GM13977 (cell line): ENCODE measurements around the gene KCNJ8.
"Not testable (repeated sequence)": the region's sequence is repeated elsewhere in the genome, so short reads cannot be mapped to it uniquely, and the experiment has no call there.

Experiments used
- DNase-seq: peaks from one replicate; pipeline ENCODE4 v3.0.0; 2012; ENCODE audit warnings: low spot score
- in situ Hi-C: fragments of 300-500 bp; cut with MboI; formaldehyde crosslinking; loops from one replicate; pipeline ENCODE4 v1.12.0; 2022; ENCODE audit warnings: low sequenced_read_pairs, low pct_unique_long_range_greater_than_20kb, mixed read lengths, inconsistent platforms; ENCODE audit not compliant: unreplicated experiment
- TF ChIP-seq, protein P1 (sequence below): IDR thresholded peaks from 2 replicates; pipeline ENCODE4 v1.5.1; 2012; ENCODE audit warnings: mild to moderate bottlenecking, control low read depth; ENCODE audit not compliant: insufficient read depth; ENCODE audit errors: extremely low read depth, missing control alignments

KCNJ8 gene

GRCh38 chr12:21814814-21815213 lies 40.3 kb upstream of the KCNJ8 start:
- in situ Hi-C loops: no loop called here
- DNase-seq: no peak
- TF ChIP-seq, protein P1, sequence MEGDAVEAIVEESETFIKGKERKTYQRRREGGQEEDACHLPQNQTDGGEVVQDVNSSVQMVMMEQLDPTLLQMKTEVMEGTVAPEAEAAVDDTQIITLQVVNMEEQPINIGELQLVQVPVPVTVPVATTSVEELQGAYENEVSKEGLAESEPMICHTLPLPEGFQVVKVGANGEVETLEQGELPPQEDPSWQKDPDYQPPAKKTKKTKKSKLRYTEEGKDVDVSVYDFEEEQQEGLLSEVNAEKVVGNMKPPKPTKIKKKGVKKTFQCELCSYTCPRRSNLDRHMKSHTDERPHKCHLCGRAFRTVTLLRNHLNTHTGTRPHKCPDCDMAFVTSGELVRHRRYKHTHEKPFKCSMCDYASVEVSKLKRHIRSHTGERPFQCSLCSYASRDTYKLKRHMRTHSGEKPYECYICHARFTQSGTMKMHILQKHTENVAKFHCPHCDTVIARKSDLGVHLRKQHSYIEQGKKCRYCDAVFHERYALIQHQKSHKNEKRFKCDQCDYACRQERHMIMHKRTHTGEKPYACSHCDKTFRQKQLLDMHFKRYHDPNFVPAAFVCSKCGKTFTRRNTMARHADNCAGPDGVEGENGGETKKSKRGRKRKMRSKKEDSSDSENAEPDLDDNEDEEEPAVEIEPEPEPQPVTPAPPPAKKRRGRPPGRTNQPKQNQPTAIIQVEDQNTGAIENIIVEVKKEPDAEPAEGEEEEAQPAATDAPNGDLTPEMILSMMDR: no peak

- in situ Hi-C loops: no loop called here
- TF ChIP-seq, protein P1: no peak
Measured at GRCh38 chr12:21814327-21814726, 39.8 kb upstream of the KCNJ8 start.

DNA sequence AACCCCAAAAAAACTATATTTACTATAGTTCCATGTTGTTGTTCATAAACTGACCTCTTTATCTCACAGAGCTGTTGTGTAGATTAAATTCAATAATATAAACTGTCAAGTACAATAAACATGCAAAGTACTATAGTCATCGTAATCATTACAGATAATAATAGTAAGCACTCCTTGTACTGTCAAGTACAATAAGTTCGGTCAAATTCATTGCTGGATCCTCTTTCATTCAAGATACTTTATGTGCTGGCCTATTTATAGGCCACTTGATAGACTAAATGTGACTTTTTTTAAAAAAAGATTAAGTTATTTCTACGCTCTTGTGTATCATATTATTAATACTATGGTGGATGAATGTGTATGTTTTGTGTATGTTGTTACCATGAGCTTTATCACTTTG lies 39.2 kb upstream of the KCNJ8 start:
- TF ChIP-seq, protein P1: no peak
- in situ Hi-C loops: no loop called here
- no peak for DNase-seq

More at GRCh38 chr12:21814327-21814726, 39.8 kb upstream of the KCNJ8 start:
- no peak for DNase-seq

DNA sequence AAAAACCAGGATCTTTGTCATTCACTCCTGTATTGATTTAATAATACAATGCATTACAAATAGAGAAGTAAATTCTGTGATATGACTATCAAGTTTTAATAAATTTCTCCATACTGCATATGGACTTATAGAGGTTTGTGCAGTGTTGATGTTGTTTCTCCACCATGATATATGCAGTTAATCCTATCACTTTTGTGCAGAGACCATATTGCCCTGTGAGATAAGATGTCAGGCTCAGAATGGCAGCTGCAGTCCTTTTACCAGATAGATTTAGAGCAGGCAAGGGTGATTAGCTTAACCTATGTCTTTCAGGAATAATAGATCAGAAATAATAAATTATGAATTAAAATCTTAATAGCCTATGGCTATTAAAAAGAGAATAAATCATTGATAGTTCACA lies 38.6 kb upstream of the KCNJ8 start:
- DNase-seq: no peak
- in situ Hi-C loops: no loop called here
- TF ChIP-seq, protein P1: no peak

DNA sequence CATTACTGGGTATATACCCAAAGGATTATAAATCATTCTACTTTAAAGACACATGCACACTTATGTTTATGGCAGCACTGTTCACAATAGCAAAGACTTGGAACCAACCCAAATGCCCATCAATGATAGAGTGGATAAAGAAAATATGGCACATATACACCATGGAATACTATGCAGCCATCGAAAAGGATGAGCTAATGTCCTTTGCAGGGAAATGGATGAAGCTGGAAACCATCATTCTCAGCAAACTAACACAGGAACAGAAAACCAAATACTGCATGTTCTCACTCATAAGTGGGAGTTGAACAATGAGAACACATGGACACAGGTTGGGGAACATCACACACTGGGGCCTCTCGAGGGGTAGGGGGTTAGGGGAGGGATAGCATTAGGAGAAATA lies 37.8 kb upstream of the KCNJ8 start:
- DNase-seq, in situ Hi-C loops: not testable (repeated sequence)

DNA sequence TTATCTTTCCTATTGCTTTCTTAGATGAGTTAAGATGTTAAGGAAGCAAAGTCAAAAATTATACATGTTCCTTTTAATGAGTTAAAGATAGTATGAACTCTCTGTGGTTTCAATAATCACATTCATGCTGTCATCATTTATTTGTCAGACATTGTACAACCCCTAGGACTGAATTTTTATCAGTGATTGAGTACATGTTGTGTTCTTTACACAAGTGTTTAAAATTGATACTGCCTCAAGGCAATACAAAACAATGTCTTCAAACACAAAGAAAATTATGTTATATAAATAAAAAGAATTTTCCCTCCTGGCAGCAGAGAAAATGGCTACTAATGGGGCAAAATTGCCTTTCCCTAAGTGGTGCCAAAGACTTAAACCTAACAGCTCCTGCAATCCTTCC lies 34.6 kb upstream of the KCNJ8 start:
- TF ChIP-seq, protein P1: no peak
- in situ Hi-C loops: no loop called here
- DNase-seq: no peak

DNA sequence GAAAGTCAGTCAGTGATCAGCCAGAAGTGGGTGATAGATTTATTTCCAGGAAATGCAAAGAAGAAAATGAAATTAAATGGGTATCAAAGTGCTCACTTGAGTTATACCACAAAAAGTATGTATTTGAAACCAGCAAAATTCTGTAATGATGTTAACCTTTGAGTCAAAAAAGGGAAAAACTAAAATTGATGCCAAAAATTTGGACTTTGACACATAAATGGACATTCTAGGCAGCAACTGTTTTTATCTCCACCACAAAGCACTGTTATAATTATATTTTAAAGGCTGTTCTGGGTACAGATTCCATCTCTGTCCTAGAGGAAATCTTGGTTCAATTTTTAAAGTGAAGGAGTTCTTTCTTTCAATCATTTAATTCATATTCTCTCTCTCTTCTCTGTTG lies 31.7 kb upstream of the KCNJ8 start:
- in situ Hi-C loops: no loop called here
- TF ChIP-seq, protein P1: no peak

More for the DNA sequence above, 31.7 kb upstream of the KCNJ8 start:
- no peak for DNase-seq
